C1 segment of cervical spinal cord (tissue), 14 donors: ENCODE data around the gene RTL10.

Source experiments
- DNase-seq, 14 donors: peaks; one replicate each; lab custom pipeline; 2025; lab: John Stamatoyannopoulos, UW

The RTL10 gene

GRCh38 chr22:19810381-19811201 is 44.1 kb downstream of the RTL10 start:
- DNase-seq = no peak

- no peak for DNase-seq
Observed at GRCh38 chr22:19809741-19810140, 44.9 kb downstream of the RTL10 start.

- no peak for DNase-seq
Observed at GRCh38 chr22:19808873-19809478, 45.7 kb downstream of the RTL10 start.

GRCh38 chr22:19807914-19808872 is 46.5 kb downstream of the RTL10 start:
- no peak for DNase-seq

- DNase-seq = no peak
Observed at GRCh38 chr22:19807161-19807913, 47.3 kb downstream of the RTL10 start.

- no peak for DNase-seq
Observed at GRCh38 chr22:19806213-19807160, 48.2 kb downstream of the RTL10 start.

GRCh38 chr22:19805821-19806212 is 48.9 kb downstream of the RTL10 start:
- DNase-seq = no peak
